ENCODE measurements around the gene EFHD2.
A peak's percentile ranks its signal among the peaks of the same experiment; 100 is the strongest.
"Not testable (repeated sequence)": the region's sequence is repeated elsewhere in the genome, so short reads cannot be mapped to it uniquely, and the experiment has no call there.

The EFHD2 gene

GRCh38 chr1:15445390-15446122, 35.9 kb downstream of the EFHD2 start:
- intact Hi-C loops (cut with DNase I), result no loop called here

GRCh38 chr1:15446212-15446611, 36.5 kb downstream of the EFHD2 start:
- DNase-seq, result peak in 1 of 10 donors; percentile 16
- intact Hi-C loops (cut with DNase I), result no loop called here

More at GRCh38 chr1:15445390-15446122, 35.9 kb downstream of the EFHD2 start:
- peak in 1 of 10 donors; percentile 74 for DNase-seq

GRCh38 chr1:15448877-15449462, 39.3 kb downstream of the EFHD2 start:
- intact Hi-C loops (cut with DNase I), result no loop called here
- DNase-seq, result no peak

GRCh38 chr1:15449567-15449966, 39.9 kb downstream of the EFHD2 start:
- intact Hi-C loops (cut with DNase I), result no loop called here
- peak in 1 of 10 donors; percentile 13 for DNase-seq

GRCh38 chr1:15451014-15451722, 41.5 kb downstream of the EFHD2 start:
- DNase-seq, result peak in 1 of 10 donors; percentile 15
- intact Hi-C loops (cut with DNase I), result no loop called here

- intact Hi-C loops (cut with DNase I), result no loop called here
- DNase-seq, result peak in 1 of 10 donors; percentile 43
These were observed 42.5 kb downstream of the EFHD2 start for GRCh38 chr1:15452216-15452615.

- DNase-seq, result peak in 1 of 10 donors; percentile 14
- intact Hi-C loops (cut with DNase I), result no loop called here
These were observed 43.3 kb downstream of the EFHD2 start for GRCh38 chr1:15452866-15453571.

- peak in 1 of 10 donors; percentile 11 for DNase-seq
- intact Hi-C loops (cut with DNase I), result no loop called here
These were observed 44.0 kb downstream of the EFHD2 start for GRCh38 chr1:15453734-15454133.

GRCh38 chr1:15454256-15454655, 44.6 kb downstream of the EFHD2 start:
- DNase-seq, result no peak
- intact Hi-C loops (cut with DNase I), result no loop called here

GRCh38 chr1:15455522-15455921, 45.8 kb downstream of the EFHD2 start:
- intact Hi-C loops (cut with DNase I), result no loop called here
- no peak for DNase-seq

GRCh38 chr1:15456313-15456954, 46.7 kb downstream of the EFHD2 start, which contains the start of gene CELA2A:
TSS of gene CELA2A (plus strand) at chr1:15456732. CDS start at chr1:15456754, 22 bp downstream.
- intact Hi-C loops (cut with DNase I), result no loop called here

GRCh38 chr1:15457585-15457984, 47.9 kb downstream of the EFHD2 start:
- no peak for DNase-seq
- intact Hi-C loops (cut with DNase I), result no loop called here

More at GRCh38 chr1:15456313-15456954, 46.7 kb downstream of the EFHD2 start, which contains the start of gene CELA2A:
- DNase-seq, result no peak

GRCh38 chr1:15458388-15458787, 48.7 kb downstream of the EFHD2 start:
- intact Hi-C loops (cut with DNase I); DNase-seq: not testable (repeated sequence)

GRCh38 chr1:15459771-15460707, 50.4 kb downstream of the EFHD2 start:
- no peak for DNase-seq
- intact Hi-C loops (cut with DNase I), result no loop called here

- DNase-seq, result peak in 1 of 10 donors; percentile 12
- intact Hi-C loops (cut with DNase I), result no loop called here
These were observed 51.0 kb downstream of the EFHD2 start for GRCh38 chr1:15460708-15461095.

GRCh38 chr1:15463064-15463800, 53.5 kb downstream of the EFHD2 start:
- intact Hi-C loops (cut with DNase I), result not testable (repeated sequence)

GRCh38 chr1:15463926-15464322, 54.2 kb downstream of the EFHD2 start:
- DNase-seq; intact Hi-C loops (cut with DNase I): not testable (repeated sequence)

More at GRCh38 chr1:15463064-15463800, 53.5 kb downstream of the EFHD2 start:
- DNase-seq, result not testable (repeated sequence)

- no peak for DNase-seq
- intact Hi-C loops (cut with DNase I), result no loop called here
These were observed 56.0 kb downstream of the EFHD2 start for GRCh38 chr1:15465674-15466073.

Measured in posterior cingulate gyrus (tissue), 11 donors.